HG02938 (cell line): ENCODE results near the gene POLE.

Experiments used
- ATAC-seq: cut with Tn5 transposase; IDR thresholded peaks from one replicate; pipeline ENCODE4 v1.9.1; 2021; ENCODE audit warnings: mild to moderate bottlenecking, moderate library complexity; ENCODE audit not compliant: unreplicated experiment

The POLE gene

DNA sequence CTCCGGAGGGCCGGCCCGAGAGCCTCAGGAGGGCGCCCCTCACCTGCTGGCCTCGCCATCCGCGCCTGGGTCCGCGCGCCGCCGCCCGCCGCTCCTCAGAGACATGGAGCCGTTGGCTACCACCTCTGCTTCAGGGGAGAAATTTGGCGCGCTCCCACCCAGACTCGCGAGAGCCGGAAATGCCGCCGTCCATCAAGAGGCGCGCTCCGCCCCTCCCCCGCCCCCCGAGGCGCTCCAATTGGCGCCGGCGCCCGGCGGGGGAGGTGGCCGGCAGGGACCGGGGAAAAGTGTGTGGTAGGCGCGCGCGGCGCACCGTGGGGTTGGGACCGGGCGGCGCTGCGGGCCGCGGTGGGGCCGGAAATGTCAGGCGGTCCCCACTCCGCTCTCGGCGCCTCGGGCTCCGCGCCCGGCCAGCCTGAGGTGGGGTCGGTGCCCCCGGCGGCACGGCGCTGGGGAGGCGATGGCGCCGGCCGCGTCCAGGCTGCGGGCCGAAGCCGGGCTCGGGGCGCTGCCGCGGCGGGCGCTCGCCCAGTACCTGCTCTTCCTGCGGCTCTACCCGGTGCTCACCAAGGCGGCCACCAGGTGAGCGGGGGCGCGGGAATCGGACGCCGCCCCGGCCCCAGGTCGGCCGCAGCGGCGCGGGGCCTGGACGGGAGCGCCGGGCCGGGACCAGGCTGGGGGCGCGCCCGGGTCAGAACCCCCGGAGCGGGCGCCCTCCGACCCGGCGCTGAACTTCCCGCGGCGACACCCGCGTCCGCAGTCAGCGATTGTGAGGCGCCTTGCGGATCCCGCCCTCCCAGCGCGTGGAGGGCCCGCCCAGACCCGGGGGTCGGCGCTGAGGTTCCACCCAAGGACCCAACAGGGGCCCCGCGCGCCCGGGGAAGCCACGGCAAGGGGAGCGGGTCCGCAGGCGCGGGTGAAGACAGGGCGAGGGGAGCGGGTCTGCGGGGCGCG is at the start of gene POLE, which contains the start of gene PXMP2:
Gene POLE (minus strand): TSS at position 132 of the 954 bp plus-strand sequence. CDS start 27 bp downstream, at position 105.
Gene PXMP2 (plus strand): TSS at position 377 of the 954 bp plus-strand sequence. CDS start 84 bp downstream, at position 461.
- peak; percentile 84 for ATAC-seq

DNA sequence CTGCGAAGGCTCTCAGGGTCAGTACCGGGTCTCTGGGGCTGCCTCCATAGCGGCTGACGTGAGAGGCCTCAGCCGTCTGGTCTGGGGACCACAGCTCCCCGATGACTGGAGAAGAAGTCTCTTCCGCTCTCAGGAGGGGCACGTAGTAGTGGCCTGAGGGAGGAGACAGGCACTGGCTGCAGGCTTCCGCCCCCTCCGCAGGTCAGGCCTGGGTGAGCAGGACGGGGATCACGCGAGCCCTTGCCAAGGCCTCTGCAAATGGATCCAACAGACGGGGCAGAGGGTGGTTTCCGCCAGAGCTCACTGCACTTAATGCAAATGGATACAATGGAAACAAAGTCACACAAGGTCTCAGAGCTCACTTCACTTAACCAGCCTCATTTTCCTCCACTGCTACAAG is 49.8 kb upstream of the POLE start:
- no peak for ATAC-seq

- ATAC-seq: no peak
Measured at GRCh38 chr12:132736378-132736777, 49.2 kb upstream of the POLE start.

GRCh38 chr12:132735496-132735895 is 48.4 kb upstream of the POLE start:
- no peak for ATAC-seq

DNA sequence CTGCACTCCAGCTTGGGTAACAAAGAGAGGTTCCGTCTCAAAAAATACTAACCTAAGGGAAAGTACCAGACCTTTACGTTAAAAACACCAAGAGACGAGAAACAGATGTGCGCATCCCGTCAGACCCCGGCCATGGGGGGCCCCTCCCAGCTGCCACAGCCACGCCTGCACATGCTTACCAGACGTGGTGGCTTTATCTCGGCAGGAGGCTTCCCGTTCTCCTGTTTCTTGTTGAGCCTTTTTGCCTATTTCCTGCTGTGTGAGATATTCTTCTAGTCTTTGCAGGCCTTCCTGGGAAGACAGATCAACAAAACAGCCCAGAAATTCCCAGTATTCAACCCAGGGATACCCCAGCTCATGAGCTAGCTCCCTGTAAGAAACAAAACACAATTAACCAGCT is 47.1 kb upstream of the POLE start:
- ATAC-seq: no peak

- ATAC-seq: no peak
Measured at GRCh38 chr12:132731574-132731973, 44.4 kb upstream of the POLE start.

GRCh38 chr12:132730353-132730752 is 43.2 kb upstream of the POLE start:
- ATAC-seq: no peak

- no peak for ATAC-seq
Measured at GRCh38 chr12:132729541-132730320, 42.6 kb upstream of the POLE start.

DNA sequence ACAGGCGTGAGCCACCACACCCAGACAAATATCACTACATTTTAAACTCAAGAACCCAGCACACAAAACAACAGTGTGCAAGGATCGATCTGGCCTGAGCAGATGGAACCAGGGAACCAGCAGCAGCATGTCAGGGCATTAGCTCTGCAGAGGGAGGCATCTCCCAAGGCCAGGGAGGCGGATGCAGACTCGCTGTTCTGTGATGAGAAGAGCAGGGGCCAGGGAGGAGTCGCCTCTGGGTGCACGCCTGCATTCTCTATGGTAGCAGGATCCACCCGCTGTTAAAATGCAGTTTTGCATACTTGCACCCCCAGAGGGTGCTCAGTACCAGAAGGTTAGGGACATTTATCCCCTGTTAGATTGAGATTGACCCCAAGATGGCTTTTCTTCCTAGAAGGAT is 41.4 kb upstream of the POLE start:
- no peak for ATAC-seq

DNA sequence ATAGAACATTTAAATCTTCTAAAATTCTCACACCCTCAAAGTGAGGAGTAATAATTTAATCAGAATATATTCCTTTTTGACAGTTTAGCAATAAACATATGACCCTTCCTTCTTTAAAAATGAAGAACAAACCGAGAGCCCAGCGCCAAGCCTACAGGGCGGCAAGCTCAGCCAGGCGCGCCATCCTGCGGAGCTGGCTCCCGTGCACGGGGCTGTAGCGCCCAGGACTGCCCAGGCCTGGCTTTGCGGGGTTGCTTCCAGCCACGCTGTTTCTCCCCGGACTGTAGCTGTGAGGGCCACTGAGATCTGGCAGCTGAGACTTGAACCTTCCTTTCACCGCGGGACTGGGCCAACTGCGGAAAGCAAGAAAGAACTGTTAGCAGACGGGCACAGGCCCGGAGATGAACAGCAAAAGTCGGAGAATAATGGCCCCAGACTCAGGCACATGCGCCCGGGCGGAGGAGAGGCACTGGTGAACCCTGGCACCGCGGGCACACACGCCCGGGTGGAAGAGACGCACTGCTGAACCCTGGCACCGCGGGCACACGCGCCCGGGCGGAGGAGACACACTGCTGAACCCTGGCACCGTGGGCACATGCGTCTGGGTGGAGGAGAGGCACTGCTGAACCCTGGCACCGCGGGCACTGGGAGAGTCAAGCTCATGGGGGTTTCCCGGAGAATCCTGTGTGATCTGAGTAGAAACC is 40.1 kb upstream of the POLE start:
- ATAC-seq: no peak

DNA sequence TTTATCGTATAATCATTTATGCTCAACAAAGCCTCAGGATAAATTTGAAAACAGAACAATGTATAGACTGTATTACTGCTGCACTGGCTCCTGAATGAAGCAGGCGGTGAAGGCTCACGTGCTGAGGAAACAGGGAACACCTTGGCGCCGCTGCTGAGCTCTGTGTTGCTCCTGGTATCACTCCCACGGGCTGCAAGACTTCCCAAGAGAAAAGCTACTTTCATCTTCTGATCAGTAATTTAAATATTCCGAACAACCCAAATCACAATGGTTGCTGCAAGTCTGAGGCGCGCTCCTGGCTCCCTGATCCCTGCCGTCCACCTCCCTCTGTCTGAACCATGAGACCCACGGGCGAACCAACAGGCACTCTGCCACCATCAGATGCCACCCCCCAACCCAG is 39.2 kb upstream of the POLE start:
- no peak for ATAC-seq

- ATAC-seq: no peak
Measured at GRCh38 chr12:132724506-132725241, 37.5 kb upstream of the POLE start.

DNA sequence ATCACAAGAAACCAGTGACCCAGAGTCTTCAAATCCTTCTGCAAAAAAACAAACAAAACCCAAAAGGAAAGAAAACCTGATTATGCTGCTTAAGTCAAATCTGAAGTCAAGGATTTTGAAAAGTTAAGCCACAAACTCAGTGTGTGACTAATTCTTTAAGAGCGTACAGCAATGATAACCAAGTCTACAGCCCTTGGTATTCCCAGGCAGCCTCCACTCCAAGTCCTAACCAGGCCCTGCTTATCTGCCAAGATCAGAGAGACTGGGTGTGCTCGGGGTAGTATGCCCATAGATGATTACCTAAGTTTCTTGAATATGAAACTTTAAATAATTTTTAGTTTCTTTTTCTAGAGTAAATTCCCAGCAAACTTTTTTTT is 36.6 kb upstream of the POLE start:
- no peak for ATAC-seq

GRCh38 chr12:132723015-132723763 is 36.0 kb upstream of the POLE start:
- no peak for ATAC-seq

DNA sequence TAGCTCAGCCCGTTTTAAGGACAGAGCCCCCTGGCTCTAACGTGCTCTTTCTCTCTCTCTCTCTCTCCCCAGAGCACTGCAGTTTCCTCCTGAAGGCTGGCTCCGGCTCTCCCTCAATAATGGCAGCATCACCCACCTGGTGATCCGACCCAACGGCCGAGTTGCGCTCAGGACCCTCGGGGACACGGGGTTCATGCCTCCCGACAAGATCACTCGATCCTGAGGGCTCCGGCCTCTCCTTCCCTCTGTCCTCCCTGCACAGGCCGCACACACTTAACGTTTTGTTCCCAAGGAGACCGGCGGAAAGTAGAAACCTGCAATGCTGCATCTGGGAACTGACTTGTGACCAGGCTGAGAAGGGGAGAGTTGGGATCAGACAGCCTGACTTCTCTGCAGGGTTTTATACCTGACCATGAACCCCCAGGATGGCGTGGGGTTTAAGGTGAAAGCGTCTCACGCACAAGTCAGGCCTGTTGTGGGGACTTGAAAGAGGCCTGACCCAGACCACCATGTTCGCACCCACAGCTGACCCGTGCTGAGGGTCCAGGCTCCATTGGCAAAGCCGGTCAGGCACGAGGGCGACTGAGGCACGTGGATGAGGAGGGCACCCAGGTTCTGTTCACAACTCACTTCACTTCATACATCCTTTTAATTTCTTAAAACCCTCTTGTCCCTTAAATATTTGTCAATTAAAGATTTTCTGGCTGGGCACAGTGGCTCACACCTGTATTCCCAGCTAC is 33.6 kb upstream of the POLE start:
- ATAC-seq: no peak

GRCh38 chr12:132719954-132720324 is 32.8 kb upstream of the POLE start:
- ATAC-seq: no peak

- ATAC-seq: no peak
Measured at GRCh38 chr12:132719141-132719953, 32.2 kb upstream of the POLE start.

DNA sequence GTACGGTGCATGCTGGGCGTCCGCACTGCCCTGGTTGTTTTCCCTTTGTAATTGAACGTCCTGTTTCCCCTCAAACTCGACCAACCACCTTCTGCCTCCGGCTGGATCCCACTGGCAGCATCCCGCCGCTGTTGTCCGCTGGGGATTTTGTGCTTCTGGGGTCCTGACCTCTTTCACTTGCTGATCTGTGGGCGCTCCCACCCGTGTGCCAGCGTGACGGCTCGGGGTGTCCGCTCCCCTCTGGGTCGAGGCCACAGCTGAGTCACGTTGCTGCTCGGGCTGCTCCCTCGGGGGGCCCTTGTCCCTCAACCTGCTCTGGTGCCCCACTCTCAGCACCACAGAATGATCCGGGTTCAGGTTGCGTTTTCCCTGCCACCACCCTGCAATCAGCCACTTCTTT is 31.5 kb upstream of the POLE start:
- ATAC-seq: no peak
